MM.1S (cell line): ENCODE measurements around the gene FBXL17.

Experiments used
- DNase-seq: peaks from one replicate; pipeline ENCODE4 v3.0.0-alpha.2; 2015
- H2AFZ ChIP-seq: fragments of 300-600 bp; sonication (generic); 2 replicates; pipeline ENCODE4 v1.6.0; 2016; ENCODE audit warnings: antibody characterized with exemption, low read length
- H3F3A ChIP-seq: fragments of 300-600 bp; sonication (generic); 2 replicates; pipeline ENCODE4 v1.6.1; 2016; ENCODE audit warnings: mild to moderate bottlenecking, antibody characterized with exemption, low read length, moderate library complexity, mixed read lengths; ENCODE audit not compliant: insufficient read depth
- H3K27ac ChIP-seq: fragments of 300-600 bp; sonication (generic); 2 replicates; pipeline ENCODE4 v1.5.1; 2016; ENCODE audit warnings: mild to moderate bottlenecking, low read length
- H3K27me3 ChIP-seq: fragments of 300-600 bp; sonication (generic); replicated peaks from 2 replicates; pipeline ENCODE4 v1.6.0; 2016; ENCODE audit warnings: low read length; ENCODE audit not compliant: insufficient read depth
- H3K36me3 ChIP-seq: fragments of 300-600 bp; sonication (generic); replicated peaks from 2 replicates; pipeline ENCODE4 v1.6.1; 2016; ENCODE audit warnings: mild to moderate bottlenecking, low read length, mixed read lengths; ENCODE audit not compliant: insufficient read depth
- H3K4me1 ChIP-seq: fragments of 300-600 bp; sonication (generic); 2 replicates; pipeline ENCODE4 v1.6.1; 2016; ENCODE audit warnings: low read length, mixed read lengths
- H3K4me2 ChIP-seq: fragments of 300-600 bp; sonication (generic); 2 replicates; pipeline ENCODE4 v1.6.0; 2016; ENCODE audit warnings: low read depth, low read length
- H3K4me3 ChIP-seq: fragments of 300-600 bp; sonication (generic); 2 replicates; pipeline ENCODE4 v1.5.1; 2016; ENCODE audit warnings: low read length, mixed read lengths
- H3K79me2 ChIP-seq: fragments of 300-600 bp; sonication (generic); 2 replicates; pipeline ENCODE4 v1.6.1; 2016; ENCODE audit warnings: mixed run types, low read length, mixed read lengths
- H3K9ac ChIP-seq: fragments of 300-600 bp; sonication (generic); 2 replicates; pipeline ENCODE4 v1.6.1; 2016; ENCODE audit warnings: low read length, mixed read lengths
- H3K9me2 ChIP-seq: fragments of 300-600 bp; sonication (generic); replicated peaks from 2 replicates; pipeline ENCODE4 v1.6.1; 2016; ENCODE audit warnings: mild to moderate bottlenecking, low read length, mixed read lengths; ENCODE audit not compliant: insufficient read depth
- H3K9me3 ChIP-seq: fragments of 300-600 bp; sonication (generic); replicated peaks from 2 replicates; pipeline ENCODE4 v1.6.1; 2016; ENCODE audit warnings: mild to moderate bottlenecking, low read length, mixed read lengths; ENCODE audit not compliant: insufficient read depth
- H4K20me1 ChIP-seq: fragments of 300-600 bp; sonication (generic); 2 replicates; pipeline ENCODE4 v1.6.1; 2016; ENCODE audit warnings: mild to moderate bottlenecking, low read length, moderate library complexity, mixed read lengths; ENCODE audit not compliant: insufficient read depth
- CTCF ChIP-seq: fragments of 300-600 bp; sonication (generic); IDR thresholded peaks from 2 replicates; pipeline ENCODE4 v1.5.1; 2016; ENCODE audit warnings: antibody characterized with exemption, low read length, mixed read lengths
- EZH2 ChIP-seq: fragments of 300-600 bp; sonication (generic); optimal IDR thresholded peaks from 2 replicates; pipeline ENCODE3; 2017; ENCODE audit warnings: low read depth, mild to moderate bottlenecking, antibody characterized with exemption, low read length, mixed read lengths
- EZH2phosphoT487 ChIP-seq: fragments of 300-600 bp; sonication (generic); IDR thresholded peaks from 2 replicates; pipeline ENCODE4 v1.6.1; 2018; ENCODE audit warnings: antibody characterized with exemption, low read length

FBXL17 gene

GRCh38 chr5:108129129-108129528 lies 252.8 kb downstream of the FBXL17 start:
- Histone ChIP-seq H3K27me3 (no peaks in the 10 kb centered on the region), H3K4me1 (0 out of 2 replicates have a peak, but pooled peaks cover 8% of the 10 kb centered on the region), H2AFZ (no peak overlapping the region), H3K79me2 (no peaks in the 10 kb centered on the region), H3F3A (no peaks in the 10 kb centered on the region), H3K9ac (no peak overlapping the region), H3K4me3 (no peak overlapping the region), H3K9me2 (no peaks in the 10 kb centered on the region), H3K9me3 (no peaks in the 10 kb centered on the region), H3K4me2 (no peak overlapping the region), H4K20me1 (no peaks in the 10 kb centered on the region), H3K36me3 (no peaks in the 10 kb centered on the region), H3K27ac (no peak overlapping the region)
- no peak for DNase-seq
- TF ChIP-seq EZH2phosphoT487 (no peak), EZH2 (no peak), CTCF (no peak)

GRCh38 chr5:108125771-108126511 lies 256.0 kb downstream of the FBXL17 start:
- Histone ChIP-seq H3F3A (no peaks in the 10 kb centered on the region), H3K79me2 (no peaks in the 10 kb centered on the region), H3K27ac (no peak overlapping the region), H3K36me3 (no peaks in the 10 kb centered on the region), H2AFZ (no peak overlapping the region), H3K4me1 (0 out of 2 replicates have a peak, but pooled peaks cover 8% of the 10 kb centered on the region), H3K4me2 (0 out of 2 replicates have a peak overlapping the region, but pooled peaks have one; percentile 5), H3K9ac (no peak overlapping the region), H3K9me2 (no peaks in the 10 kb centered on the region), H3K4me3 (no peak overlapping the region), H3K27me3 (no peaks in the 10 kb centered on the region), H3K9me3 (no peaks in the 10 kb centered on the region), H4K20me1 (no peaks in the 10 kb centered on the region)
- DNase-seq = peak; percentile 38
- TF ChIP-seq EZH2 (no peak), CTCF (no peak), EZH2phosphoT487 (no peak)

DNA sequence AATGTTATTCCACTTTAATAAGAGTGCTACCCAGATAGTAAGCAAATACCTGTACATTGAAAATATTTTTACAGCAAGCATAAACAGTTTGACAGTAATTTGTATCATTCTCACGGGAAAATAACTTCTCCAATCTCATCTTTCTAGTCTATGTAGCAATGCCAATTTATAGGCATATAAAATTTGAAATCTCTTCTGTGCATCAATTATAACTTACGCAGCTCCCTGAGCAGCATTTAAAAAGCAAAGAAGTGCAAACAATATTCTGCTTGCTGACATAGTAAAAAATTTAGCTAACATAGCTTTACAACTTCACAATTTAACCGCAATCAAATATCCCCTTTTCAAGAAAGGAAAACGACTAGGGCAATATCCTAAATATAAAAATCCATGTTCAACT lies 257.3 kb downstream of the FBXL17 start:
- H3K79me2 ChIP-seq = no peaks in the 10 kb centered on the region
- H3K4me3 ChIP-seq = no peak overlapping the region
- H3K9me2 ChIP-seq = no peaks in the 10 kb centered on the region
- no peak overlapping the region for H2AFZ ChIP-seq
- no peak overlapping the region for H3K27ac ChIP-seq
- H4K20me1 ChIP-seq = no peaks in the 10 kb centered on the region
- H3K36me3 ChIP-seq = no peaks in the 10 kb centered on the region
- DNase-seq = no peak
- H3K4me1 ChIP-seq = 0 out of 2 replicates have a peak, but pooled peaks cover 8% of the 10 kb centered on the region
- TF ChIP-seq EZH2phosphoT487 (no peak), CTCF (no peak), EZH2 (no peak)
- H3K27me3 ChIP-seq = no peaks in the 10 kb centered on the region
- H3K9ac ChIP-seq = no peak overlapping the region
- no peaks in the 10 kb centered on the region for H3K9me3 ChIP-seq
- H3K4me2 ChIP-seq = no peak overlapping the region
- no peaks in the 10 kb centered on the region for H3F3A ChIP-seq
